Ascending aorta (tissue), 2 donors: ENCODE data around the gene MYO3B. TPM values are rescaled to one million over a fixed set of nuclear protein-coding genes. Genes with fewer than 3 reads are reported as not detected.

Source experiments
- DNase-seq, 2 donors: peaks; one replicate each; pipeline ENCODE4 v3.0.0-alpha.2; 2019; ENCODE audit warnings: low spot score in 2 of 2
- H3K27ac ChIP-seq, 2 donors: fragments of 200-600 bp; sonication (generic); one replicate each; pipeline ENCODE4 v1.5.1; 2016 to 2017; ENCODE audit warnings: mild to moderate bottlenecking in 1 of 2
- H3K27me3 ChIP-seq: fragments of 200-600 bp; sonication (generic); one replicate; pipeline ENCODE4 v1.5.1; 2017
- H3K36me3 ChIP-seq, 2 donors: fragments of 200-600 bp; sonication (generic); one replicate each; pipeline ENCODE4 v1.5.1; 2016
- H3K4me1 ChIP-seq, 2 donors: fragments of 200-600 bp; sonication (generic); one replicate each; pipeline ENCODE4 v1.5.1; 2016 to 2017; ENCODE audit warnings: mild to moderate bottlenecking in 1 of 2
- H3K4me3 ChIP-seq, 2 donors: fragments of 200-600 bp; sonication (generic); one replicate each; pipeline ENCODE4 v1.5.1; 2016 to 2017; ENCODE audit warnings: mild to moderate bottlenecking in 1 of 2
- H3K9me3 ChIP-seq, 2 donors: fragments of 200-600 bp; sonication (generic); one replicate each; pipeline ENCODE4 v1.5.1; 2016
- CTCF ChIP-seq, 3 experiments: fragments of 200-600 bp in 2 of 3; fragments of 450-650 bp in 1 of 3; sonication (generic) in 2 of 3; IDR thresholded peaks; one replicate each; pipeline ENCODE4 v1.5.1; 2016 to 2019; ENCODE audit warnings: antibody characterized with exemption in 3 of 3, mild to moderate bottlenecking in 1 of 3, moderate library complexity in 1 of 3
- intact Hi-C: fragments of 100-400 bp; cut with DNase I; formaldehyde crosslinking; loops from one replicate; pipeline ENCODE4 v1.15.1; 2023
- total RNA-seq: library from RNA; depleted of rRNA; stranded (reverse); fragments of >200 nt; gene quantifications from one replicate; pipeline ENCODE4 v1.1.0, GENCODE V29; 2016

Gene MYO3B
- total RNA-seq, 1 donor from 2014 or later: not detected

GRCh38 chr2:170253721-170254230 lies 75.8 kb downstream of the MYO3B start:
- H3K4me1 ChIP-seq: no peaks in the 10 kb centered on the region
- no peak for TF ChIP-seq CTCF (IDR thresholded peaks at IDR 0.05)
- no peaks in the 10 kb centered on the region for H3K27me3 ChIP-seq
- H3K9me3 ChIP-seq: no peaks in the 10 kb centered on the region
- H3K27ac ChIP-seq: no peak overlapping the region
- H3K4me3 ChIP-seq: no peak overlapping the region
- intact Hi-C loops: no loop called here
- no peaks in the 10 kb centered on the region for H3K36me3 ChIP-seq
- no peak for DNase-seq

GRCh38 chr2:170254293-170254732 lies 76.4 kb downstream of the MYO3B start:
- H3K27ac ChIP-seq: no peak overlapping the region
- DNase-seq: no peak

GRCh38 chr2:170255137-170255536 lies 77.2 kb downstream of the MYO3B start:
- no peaks in the 10 kb centered on the region for H3K27me3 ChIP-seq
- no peak for TF ChIP-seq CTCF (IDR thresholded peaks at IDR 0.05)
- no peak overlapping the region for H3K4me3 ChIP-seq
- intact Hi-C loops: no loop called here
- no peaks in the 10 kb centered on the region for H3K4me1 ChIP-seq
- no peaks in the 10 kb centered on the region for H3K9me3 ChIP-seq
- H3K27ac ChIP-seq: no peak overlapping the region
- DNase-seq: no peak
- no peaks in the 10 kb centered on the region for H3K36me3 ChIP-seq

More at GRCh38 chr2:170254293-170254732, 76.4 kb downstream of the MYO3B start:
- no peak for TF ChIP-seq CTCF (IDR thresholded peaks at IDR 0.05)
- Histone ChIP-seq H3K36me3 (no peaks in the 10 kb centered on the region), H3K4me1 (no peaks in the 10 kb centered on the region), H3K4me3 (no peak overlapping the region), H3K27me3 (no peaks in the 10 kb centered on the region), H3K9me3 (no peaks in the 10 kb centered on the region)
- intact Hi-C loops: no loop called here

GRCh38 chr2:170255971-170256370 lies 78.0 kb downstream of the MYO3B start:
- intact Hi-C loops: no loop called here
- Histone ChIP-seq H3K27ac (no peak overlapping the region), H3K9me3 (peaks cover 0 to 4% of the 10 kb centered on the region in 2 donors)

GRCh38 chr2:170258382-170258781 lies 80.4 kb downstream of the MYO3B start:
- H3K36me3 ChIP-seq: no peaks in the 10 kb centered on the region
- H3K27me3 ChIP-seq: no peaks in the 10 kb centered on the region
- no peak for DNase-seq
- H3K4me3 ChIP-seq: no peak overlapping the region
- intact Hi-C loops: no loop called here
- no peaks in the 10 kb centered on the region for H3K4me1 ChIP-seq
- no peak overlapping the region for H3K27ac ChIP-seq
- TF ChIP-seq CTCF (IDR thresholded peaks at IDR 0.05): no peak
- peaks cover 0 to 4% of the 10 kb centered on the region in 2 donors for H3K9me3 ChIP-seq

More at GRCh38 chr2:170255971-170256370, 78.0 kb downstream of the MYO3B start:
- DNase-seq: no peak
- no peak overlapping the region for H3K4me3 ChIP-seq
- TF ChIP-seq CTCF (IDR thresholded peaks at IDR 0.05): no peak
- H3K27me3 ChIP-seq: no peaks in the 10 kb centered on the region
- H3K4me1 ChIP-seq: no peaks in the 10 kb centered on the region
- no peaks in the 10 kb centered on the region for H3K36me3 ChIP-seq

- no peak for TF ChIP-seq CTCF (IDR thresholded peaks at IDR 0.05)
- H3K4me3 ChIP-seq: no peak overlapping the region
- intact Hi-C loops: no loop called here
- H3K4me1 ChIP-seq: no peaks in the 10 kb centered on the region
- peaks cover 0 to 4% of the 10 kb centered on the region in 2 donors for H3K9me3 ChIP-seq
- H3K27ac ChIP-seq: no peak overlapping the region
- no peak for DNase-seq
- H3K27me3 ChIP-seq: no peaks in the 10 kb centered on the region
- H3K36me3 ChIP-seq: no peaks in the 10 kb centered on the region
Observed at GRCh38 chr2:170260188-170260587, 82.2 kb downstream of the MYO3B start.
